K562 (cell line): ENCODE measurements around the gene SEC16A. TPM values are rescaled to one million over a fixed set of nuclear protein-coding genes. Genes with fewer than 3 reads are reported as not detected.
A peak's percentile ranks its signal among the peaks of the same experiment; 100 is the strongest.

ENCODE experiments used
- BMI1 ChIP-seq: fragments of 150-350 bp; IDR thresholded peaks from 2 replicates; pipeline ENCODE4 v1.6.1; 2014; ENCODE audit warnings: low read length
- GABPA ChIP-seq: fragments of 200-800 bp; sonication (Bioruptor generic); conservative IDR thresholded peaks from 2 replicates; pipeline ENCODE4 v1.6.1; 2016; ENCODE audit warnings: low read depth, missing genetic modification characterization, missing compliant biosample characterization
- KDM1A ChIP-seq, 2 experiments: fragments of 450-650 bp; IDR thresholded peaks; 2 replicates each; pipeline ENCODE4 v1.6.1; 2016; ENCODE audit warnings: mild to moderate bottlenecking in 2 of 2
- MTA1 ChIP-seq: fragments of 450-650 bp; IDR thresholded peaks from 2 replicates; pipeline ENCODE4 v1.6.1; 2017; ENCODE audit warnings: borderline replicate concordance
- NFATC3 ChIP-seq: fragments of 450-650 bp; IDR thresholded peaks from 2 replicates; pipeline ENCODE4 v1.6.1; 2017; ENCODE audit warnings: mild to moderate bottlenecking
- NFYB ChIP-seq: IDR thresholded peaks from 2 replicates; pipeline ENCODE4 v1.6.1; 2011; ENCODE audit warnings: mild to moderate bottlenecking, moderate library complexity; ENCODE audit not compliant: insufficient read length; ENCODE audit errors: extremely low read depth
- NONO ChIP-seq, 2 experiments: fragments of 200-400 bp in 1 of 2; fragments of 450-650 bp in 1 of 2; formaldehyde crosslinking in 1 of 2; IDR thresholded peaks; 2 replicates each; pipeline ENCODE4 v1.6.1; 2017; ENCODE audit warnings: low read depth in 2 of 2, mild to moderate bottlenecking in 2 of 2, moderate library complexity in 2 of 2, low read length in 1 of 2
- PCBP2 ChIP-seq: fragments of 200-400 bp; formaldehyde crosslinking; IDR thresholded peaks from 2 replicates; pipeline ENCODE4 v1.6.1; 2018; ENCODE audit warnings: low read length, low read depth, mild to moderate bottlenecking, moderate library complexity; ENCODE audit not compliant: poor library complexity, severe bottlenecking
- PHF20 ChIP-seq: fragments of 450-650 bp; IDR thresholded peaks from 2 replicates; pipeline ENCODE4 v1.6.1; 2018; ENCODE audit not compliant: partially characterized antibody
- PHTF2 ChIP-seq: fragments of 250-450 bp; sonication (Bioruptor Pico); IDR thresholded peaks from 2 replicates; pipeline ENCODE4 v1.5.0; 2021; ENCODE audit warnings: mild to moderate bottlenecking
- PPARD ChIP-seq: fragments of 250-450 bp; sonication (Bioruptor Pico); IDR thresholded peaks from 2 replicates; pipeline ENCODE4 v1.8.0; 2022; ENCODE audit warnings: inconsistent platforms, mild to moderate bottlenecking, moderate library complexity
- PYGO2 ChIP-seq: fragments of 450-650 bp; IDR thresholded peaks from 2 replicates; pipeline ENCODE4 v1.6.1; 2016; ENCODE audit warnings: mild to moderate bottlenecking, missing genetic modification characterization, moderate library complexity, missing compliant biosample characterization
- RAD51 ChIP-seq: fragments of 450-650 bp; IDR thresholded peaks from 2 replicates; pipeline ENCODE4 v1.7.1; 2016; ENCODE audit warnings: low read depth, mild to moderate bottlenecking, borderline replicate concordance
- RB1 ChIP-seq: fragments of 450-650 bp; IDR thresholded peaks from 2 replicates; pipeline ENCODE4 v1.6.1; 2017; ENCODE audit warnings: low read depth, mild to moderate bottlenecking
- TAF1 ChIP-seq: IDR thresholded peaks from 2 replicates; pipeline ENCODE4 v1.6.1; 2011; ENCODE audit warnings: mild to moderate bottlenecking, low read length, moderate library complexity; ENCODE audit not compliant: insufficient read depth, control insufficient read depth, severe bottlenecking; ENCODE audit errors: extremely low read depth
- U2AF1 ChIP-seq: fragments of 200-400 bp; formaldehyde crosslinking; optimal IDR thresholded peaks from 2 replicates; pipeline ENCODE3; 2017; ENCODE audit warnings: mild to moderate bottlenecking, low read depth, low read length, moderate library complexity
- ZC3H8 ChIP-seq: fragments of 450-650 bp; IDR thresholded peaks from 2 replicates; pipeline ENCODE4 v1.6.1; 2017
- ZNF561 ChIP-seq: fragments of 450-650 bp; formaldehyde crosslinking; conservative IDR thresholded peaks from 2 replicates; pipeline ENCODE4 v1.4.0; 2020; ENCODE audit warnings: mild to moderate bottlenecking, moderate library complexity
- polyA plus RNA-seq, 8 experiments: library from polyadenylated mRNA; depleted of rRNA in 4 of 8; stranded (reverse) in 5 of 8; unstranded in 3 of 8; fragments of >200 nt; fragmentation: Nextera tagmentation in 2 of 8; fragmentation: Illumina TruSeq in 1 of 8; extraction: Ambion mirVana in 2 of 8; extraction: Trizol in 1 of 8; gene quantifications; 2 replicates each; pipeline versions ENCODE4 v1.2.1 to v1.2.3, GENCODE V29; 2011 to 2014; ENCODE audit warnings: inconsistent platforms in 1 of 8, missing spikeins in 1 of 8
- total RNA-seq, 7 experiments: library from RNA; depleted of rRNA in 6 of 7; stranded (reverse); fragments of >200 nt in 6 of 7; fragmentation: Illumina TruSeq in 2 of 7; extraction: Trizol in 2 of 7; gene quantifications; 2 replicates each; pipeline versions ENCODE4 v1.2.1 to v1.2.3, GENCODE V29; 2011 to 2021; ENCODE audit warnings: low replicate concordance in 1 of 7
- TF ChIP-seq, protein P1 (sequence below), 3 experiments: fragments of 200-800 bp in 1 of 3; sonication (Bioruptor generic) in 1 of 3; sonication (generic) in 1 of 3; formaldehyde crosslinking in 1 of 3; IDR thresholded peaks; 2 replicates each; pipeline versions ENCODE4 v1.6.1 to v1.8.0; 2016 to 2022; ENCODE audit warnings: mild to moderate bottlenecking in 2 of 3, missing compliant biosample characterization in 2 of 3, missing genetic modification characterization in 2 of 3, missing genetic modification reagents in 1 of 3
- TF ChIP-seq, protein P2 (sequence below): fragments of 450-650 bp; IDR thresholded peaks from 2 replicates; pipeline ENCODE4 v1.6.1; 2017; ENCODE audit warnings: mild to moderate bottlenecking, moderate library complexity
- TF ChIP-seq, protein P3 (sequence below), 2 experiments: IDR thresholded peaks; 2 replicates each; pipeline ENCODE4 v1.6.1; 2011; ENCODE audit warnings: borderline replicate concordance in 1 of 2, control low read depth in 1 of 2, low read depth in 1 of 2, low read length in 1 of 2, mild to moderate bottlenecking in 1 of 2, mixed read lengths in 1 of 2, moderate library complexity in 1 of 2; ENCODE audit not compliant: insufficient read depth in 1 of 2, insufficient read length in 1 of 2, poor library complexity in 1 of 2, severe bottlenecking in 1 of 2; ENCODE audit errors: extremely low read depth in 1 of 2
- TF ChIP-seq, protein P4 (sequence below): sonication (generic); formaldehyde crosslinking; IDR thresholded peaks from 2 replicates; pipeline ENCODE4 v1.4.0; 2020; ENCODE audit warnings: mild to moderate bottlenecking, missing genetic modification reagents

Gene SEC16A
- total and polyA plus RNA-seq, 9 of the 15 experiments (the other 6 are each of a cell fraction or from before 2014, with no cell fraction given): 8.3 to 62.8 (median 14.0) TPM

DNA sequence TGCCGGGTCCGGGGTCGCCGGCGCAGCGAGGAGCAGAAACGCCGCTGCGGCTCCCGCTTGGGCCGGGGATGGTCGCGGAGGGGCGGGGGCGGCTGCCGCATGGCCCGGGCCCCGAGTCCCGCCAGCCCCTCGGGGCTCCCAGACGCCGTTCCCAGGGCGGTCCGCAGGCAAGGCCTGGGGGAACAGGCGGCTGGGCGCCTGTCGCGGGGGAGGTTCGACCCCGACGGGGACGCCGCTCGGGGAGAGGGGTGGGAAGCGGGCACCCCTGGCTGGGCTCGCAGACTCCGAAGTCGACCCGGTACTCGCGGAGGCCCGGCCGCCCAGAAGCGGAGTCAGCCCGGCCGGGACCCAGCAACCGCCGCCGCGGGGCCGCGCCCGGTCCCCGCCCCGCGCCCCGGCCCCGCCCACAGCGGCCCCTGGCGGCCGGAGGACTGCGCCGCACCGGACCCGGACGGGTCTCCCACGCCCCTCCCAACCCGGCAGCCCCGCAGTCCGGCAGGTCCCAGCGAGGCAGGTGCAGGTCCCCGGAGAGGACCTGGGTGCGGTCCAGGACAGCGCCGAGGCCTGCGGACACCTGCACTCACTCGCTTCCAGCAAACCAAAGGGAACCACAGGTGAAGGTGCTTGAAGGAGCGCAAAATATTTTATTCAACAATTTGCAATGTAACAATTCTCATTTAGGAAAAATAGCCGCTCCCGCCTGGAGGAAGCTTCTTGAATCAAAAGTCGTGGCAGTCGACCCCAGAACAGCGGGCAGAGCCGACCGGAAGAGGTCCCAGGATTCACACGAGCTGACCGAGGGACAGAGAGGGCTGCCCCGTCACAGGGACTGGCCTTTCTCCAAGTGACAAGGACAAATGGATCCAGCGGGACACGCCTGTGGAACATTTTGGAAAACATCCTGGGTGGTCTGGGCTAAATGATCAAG is 43.1 kb downstream of the SEC16A start, which contains the start of gene INPP5E (continued):
- TF ChIP-seq, protein P1, sequence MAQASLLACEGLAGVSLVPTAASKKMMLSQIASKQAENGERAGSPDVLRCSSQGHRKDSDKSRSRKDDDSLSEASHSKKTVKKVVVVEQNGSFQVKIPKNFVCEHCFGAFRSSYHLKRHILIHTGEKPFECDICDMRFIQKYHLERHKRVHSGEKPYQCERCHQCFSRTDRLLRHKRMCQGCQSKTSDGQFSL (CRISPR knock-in tag; IDR thresholded peaks at IDR 0.05): no peak
- TF ChIP-seq, protein P1 (tag; IDR thresholded peaks at IDR 0.05): no peak
- TF ChIP-seq, protein P2, sequence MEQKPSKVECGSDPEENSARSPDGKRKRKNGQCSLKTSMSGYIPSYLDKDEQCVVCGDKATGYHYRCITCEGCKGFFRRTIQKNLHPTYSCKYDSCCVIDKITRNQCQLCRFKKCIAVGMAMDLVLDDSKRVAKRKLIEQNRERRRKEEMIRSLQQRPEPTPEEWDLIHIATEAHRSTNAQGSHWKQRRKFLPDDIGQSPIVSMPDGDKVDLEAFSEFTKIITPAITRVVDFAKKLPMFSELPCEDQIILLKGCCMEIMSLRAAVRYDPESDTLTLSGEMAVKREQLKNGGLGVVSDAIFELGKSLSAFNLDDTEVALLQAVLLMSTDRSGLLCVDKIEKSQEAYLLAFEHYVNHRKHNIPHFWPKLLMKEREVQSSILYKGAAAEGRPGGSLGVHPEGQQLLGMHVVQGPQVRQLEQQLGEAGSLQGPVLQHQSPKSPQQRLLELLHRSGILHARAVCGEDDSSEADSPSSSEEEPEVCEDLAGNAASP: no peak
- peak; percentile 38; the same call in 1 of the 2 replicates for TF ChIP-seq GABPA
- peak; percentile 38 for TF ChIP-seq PHF20
- no peak for TF ChIP-seq BMI1
- no peak for TF ChIP-seq PPARD (CRISPR knock-in tag)
- TF ChIP-seq PHTF2 (CRISPR knock-in tag): no peak
- TF ChIP-seq KDM1A (IDR thresholded peaks at IDR 0.05): no peak
- no peak for TF ChIP-seq PCBP2
- peak; percentile 64; the same call in 1 of the 2 replicates for TF ChIP-seq RB1
- no peak for TF ChIP-seq ZNF561 (CRISPR knock-in tag)
- no peak for TF ChIP-seq ZC3H8
- peak; percentile 43 to 70; a peak in 2 of 4 replicates for TF ChIP-seq NONO (IDR thresholded peaks at IDR 0.05; ENCODE audit: low read depth in 2 of 2, low read length in 1 of 2)
- TF ChIP-seq U2AF1: peak; percentile 70
- TF ChIP-seq NFATC3: no peak
- TF ChIP-seq, protein P3, sequence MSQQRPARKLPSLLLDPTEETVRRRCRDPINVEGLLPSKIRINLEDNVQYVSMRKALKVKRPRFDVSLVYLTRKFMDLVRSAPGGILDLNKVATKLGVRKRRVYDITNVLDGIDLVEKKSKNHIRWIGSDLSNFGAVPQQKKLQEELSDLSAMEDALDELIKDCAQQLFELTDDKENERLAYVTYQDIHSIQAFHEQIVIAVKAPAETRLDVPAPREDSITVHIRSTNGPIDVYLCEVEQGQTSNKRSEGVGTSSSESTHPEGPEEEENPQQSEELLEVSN (IDR thresholded peaks at IDR 0.05; ENCODE audit: borderline replicate concordance in 1 of 2, extremely low read depth in 1 of 2, insufficient read depth in 1 of 2, insufficient read length in 1 of 2, low read depth in 1 of 2, low read length in 1 of 2, poor library complexity in 1 of 2, severe bottlenecking in 1 of 2): peak in 1 of 2 experiments; percentile 14
- no peak for TF ChIP-seq PYGO2 (tag)
- TF ChIP-seq, protein P4, sequence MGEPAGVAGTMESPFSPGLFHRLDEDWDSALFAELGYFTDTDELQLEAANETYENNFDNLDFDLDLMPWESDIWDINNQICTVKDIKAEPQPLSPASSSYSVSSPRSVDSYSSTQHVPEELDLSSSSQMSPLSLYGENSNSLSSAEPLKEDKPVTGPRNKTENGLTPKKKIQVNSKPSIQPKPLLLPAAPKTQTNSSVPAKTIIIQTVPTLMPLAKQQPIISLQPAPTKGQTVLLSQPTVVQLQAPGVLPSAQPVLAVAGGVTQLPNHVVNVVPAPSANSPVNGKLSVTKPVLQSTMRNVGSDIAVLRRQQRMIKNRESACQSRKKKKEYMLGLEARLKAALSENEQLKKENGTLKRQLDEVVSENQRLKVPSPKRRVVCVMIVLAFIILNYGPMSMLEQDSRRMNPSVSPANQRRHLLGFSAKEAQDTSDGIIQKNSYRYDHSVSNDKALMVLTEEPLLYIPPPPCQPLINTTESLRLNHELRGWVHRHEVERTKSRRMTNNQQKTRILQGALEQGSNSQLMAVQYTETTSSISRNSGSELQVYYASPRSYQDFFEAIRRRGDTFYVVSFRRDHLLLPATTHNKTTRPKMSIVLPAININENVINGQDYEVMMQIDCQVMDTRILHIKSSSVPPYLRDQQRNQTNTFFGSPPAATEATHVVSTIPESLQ (CRISPR knock-in tag): no peak
- TF ChIP-seq TAF1: peak; percentile 39
- TF ChIP-seq NFYB: no peak
- no peak for TF ChIP-seq RAD51
- TF ChIP-seq MTA1: no peak
